ENCODE measurements around the gene JARID2.

- TF ChIP-seq POLR2AphosphoS5 (IDR thresholded peaks at IDR 0.05; ENCODE audit: low read depth, low read length) (no peak), SIN3A (IDR thresholded peaks at IDR 0.05; ENCODE audit: borderline replicate concordance, insufficient read depth, low read length) (no peak), REST (IDR thresholded peaks at IDR 0.05; ENCODE audit: insufficient read depth in 1 of 2, low read depth in 2 of 2, low read length in 2 of 2) (no peak), TAF1 (IDR thresholded peaks at IDR 0.05; ENCODE audit: borderline replicate concordance, insufficient read depth, low read length) (no peak)
These were observed 259.6 kb downstream of the JARID2 start for GRCh38 chr6:15505463-15505918.
